ENCODE data around the gene TMA7.

- TF ChIP-seq CTCF (conservative IDR thresholded peaks at IDR 0.05) (no peak), ZFX (IDR thresholded peaks at IDR 0.05) (no peak)
These were observed 28.3 kb downstream of the TMA7 start for GRCh38 chr3:48468329-48468731.

Data from C4-2B (cell line).